Peyer's patch (tissue), 4 donors: ENCODE measurements around the gene NEUROD1. TPM values are rescaled to one million over a fixed set of nuclear protein-coding genes. Genes with fewer than 3 reads are reported as not detected.

Source experiments
- DNase-seq, 3 donors: peaks; one replicate each; pipeline ENCODE4 v3.0.0-alpha.2; 2017 to 2019
- H3K27ac ChIP-seq, 4 donors: fragments of 200-600 bp; sonication (generic); one replicate each; pipeline ENCODE4 v1.5.1; 2016 to 2019
- H3K27me3 ChIP-seq, 2 donors: fragments of 200-600 bp; sonication (generic); one replicate each; pipeline ENCODE4 v1.5.1; 2019
- H3K36me3 ChIP-seq, 3 donors: fragments of 200-600 bp; sonication (generic); one replicate each; pipeline ENCODE4 v1.5.1; 2016 to 2019
- H3K4me1 ChIP-seq, 4 donors: fragments of 200-600 bp; sonication (generic); one replicate each; pipeline ENCODE4 v1.5.1; 2016 to 2019
- H3K4me3 ChIP-seq, 4 donors: fragments of 200-600 bp; sonication (generic); 1 replicate in 3 of 4; 2 replicates in 1 of 4; pipeline ENCODE4 v1.5.1; 2016 to 2019; ENCODE audit warnings: mild to moderate bottlenecking in 1 of 4
- H3K9me3 ChIP-seq, 4 donors: fragments of 200-600 bp; sonication (generic); one replicate each; pipeline ENCODE4 v1.5.1; 2016 to 2019; ENCODE audit warnings: mild to moderate bottlenecking in 1 of 4
- CTCF ChIP-seq, 6 experiments: fragments of 450-650 bp in 4 of 6; fragments of 200-600 bp in 2 of 6; sonication (generic) in 1 of 6; IDR thresholded peaks; one replicate each; pipeline ENCODE4 v1.5.1; 2017 to 2019; ENCODE audit warnings: antibody characterized with exemption in 6 of 6, mild to moderate bottlenecking in 3 of 6, moderate library complexity in 1 of 6
- POLR2A ChIP-seq, 2 donors: fragments of 450-650 bp; IDR thresholded peaks; one replicate each; pipeline ENCODE4 v1.5.1; 2017; ENCODE audit warnings: antibody characterized with exemption in 2 of 2, mild to moderate bottlenecking in 2 of 2, moderate library complexity in 2 of 2
- total RNA-seq, 4 donors: library from RNA; depleted of rRNA; stranded (reverse); fragments of >200 nt; gene quantifications; one replicate each; pipeline ENCODE4 v1.1.0, GENCODE V29; 2016

The NEUROD1 gene
- total RNA-seq, 4 donors from 2014 or later: 1.7 to 6.8 (median 3.1) TPM

- TF ChIP-seq POLR2A (IDR thresholded peaks at IDR 0.05): no peak
- no peak for TF ChIP-seq CTCF (IDR thresholded peaks at IDR 0.05)
- Histone ChIP-seq H3K9me3 (no peaks in the 10 kb centered on the region), H3K4me1 (no peaks in the 10 kb centered on the region), H3K36me3 (no peaks in the 10 kb centered on the region), H3K4me3 (no peak overlapping the region), H3K27ac (no peak overlapping the region), H3K27me3 (no peaks in the 10 kb centered on the region)
- DNase-seq: no peak
Observed at GRCh38 chr2:181698223-181698622, 17.9 kb upstream of the NEUROD1 start.

GRCh38 chr2:181697571-181697970 lies 17.3 kb upstream of the NEUROD1 start:
- DNase-seq: no peak
- no peaks in the 10 kb centered on the region for H3K27me3 ChIP-seq
- TF ChIP-seq CTCF (IDR thresholded peaks at IDR 0.05): no peak
- no peak overlapping the region for H3K4me3 ChIP-seq
- H3K9me3 ChIP-seq: no peaks in the 10 kb centered on the region
- H3K36me3 ChIP-seq: no peaks in the 10 kb centered on the region
- no peaks in the 10 kb centered on the region for H3K4me1 ChIP-seq
- no peak overlapping the region for H3K27ac ChIP-seq

GRCh38 chr2:181697126-181697525 lies 16.8 kb upstream of the NEUROD1 start:
- Histone ChIP-seq H3K27me3 (no peaks in the 10 kb centered on the region), H3K27ac (no peak overlapping the region), H3K36me3 (no peaks in the 10 kb centered on the region), H3K9me3 (no peaks in the 10 kb centered on the region), H3K4me3 (no peak overlapping the region), H3K4me1 (no peaks in the 10 kb centered on the region)
- TF ChIP-seq CTCF (IDR thresholded peaks at IDR 0.05) (no peak), POLR2A (IDR thresholded peaks at IDR 0.05) (no peak)
- DNase-seq: no peak

- Histone ChIP-seq H3K27me3 (no peaks in the 10 kb centered on the region), H3K36me3 (no peaks in the 10 kb centered on the region)
- DNase-seq: no peak
Observed at GRCh38 chr2:181694271-181694670, 14.0 kb upstream of the NEUROD1 start.

GRCh38 chr2:181690860-181691259 lies 10.5 kb upstream of the NEUROD1 start:
- DNase-seq: no peak
- Histone ChIP-seq H3K27ac (no peak overlapping the region), H3K9me3 (no peaks in the 10 kb centered on the region), H3K4me1 (no peaks in the 10 kb centered on the region), H3K4me3 (no peak overlapping the region), H3K36me3 (no peaks in the 10 kb centered on the region), H3K27me3 (no peaks in the 10 kb centered on the region)
- TF ChIP-seq CTCF (IDR thresholded peaks at IDR 0.05) (no peak), POLR2A (IDR thresholded peaks at IDR 0.05) (no peak)

More at GRCh38 chr2:181694271-181694670, 14.0 kb upstream of the NEUROD1 start:
- no peaks in the 10 kb centered on the region for H3K4me1 ChIP-seq
- no peak overlapping the region for H3K27ac ChIP-seq
- no peaks in the 10 kb centered on the region for H3K9me3 ChIP-seq
- TF ChIP-seq CTCF (IDR thresholded peaks at IDR 0.05): no peak
- no peak overlapping the region for H3K4me3 ChIP-seq

GRCh38 chr2:181686576-181687185 lies 6.4 kb upstream of the NEUROD1 start:
- H3K27ac ChIP-seq: no peak overlapping the region
- no peaks in the 10 kb centered on the region for H3K9me3 ChIP-seq
- H3K36me3 ChIP-seq: no peaks in the 10 kb centered on the region
- TF ChIP-seq CTCF (IDR thresholded peaks at IDR 0.05): no peak
- no peak for TF ChIP-seq POLR2A (IDR thresholded peaks at IDR 0.05)
- peaks cover 0 to 17% (median 8%) of the 10 kb centered on the region in 4 donors for H3K4me1 ChIP-seq
- H3K4me3 ChIP-seq: no peak overlapping the region
- H3K27me3 ChIP-seq: peaks cover 0 to 35% of the 10 kb centered on the region in 2 donors
- no peak for DNase-seq
